Calu3 (cell line): ENCODE measurements around the gene HPD. TPM values are rescaled to one million over a fixed set of nuclear protein-coding genes. Genes with fewer than 3 reads are reported as not detected.

Experiments used
- BruUV-seq: library from RNA; stranded (reverse); fragments of 400-500 nt; replicated peaks from 2 replicates; lab custom pipeline; 2021; lab: Mats Ljungman, UMichigan
- CTCF ChIA-PET: fragments of 300-600 bp; sonication (Branson Sonifier 250); formaldehyde crosslinking; loops from one replicate; lab custom pipeline; 2022; ENCODE audit warnings: antibody characterized with exemption; lab: Charles Lee
- DNase-seq: peaks from one replicate; pipeline ENCODE4 v3.0.0; 2022
- H3K27ac Mint-ChIP-seq: one replicate; pipeline ENCODE4 v1.8.0; 2022; ENCODE audit warnings: mixed read lengths; ENCODE audit not compliant: unreplicated experiment
- H3K27me3 Mint-ChIP-seq: one replicate; pipeline ENCODE4 v1.8.0; 2022; ENCODE audit warnings: mixed read lengths; ENCODE audit not compliant: unreplicated experiment
- H3K36me3 Mint-ChIP-seq: one replicate; pipeline ENCODE4 v1.8.0; 2022; ENCODE audit warnings: mild to moderate bottlenecking, moderate library complexity, mixed read lengths; ENCODE audit not compliant: insufficient read depth, unreplicated experiment
- H3K4me1 Mint-ChIP-seq: one replicate; pipeline ENCODE4 v1.8.0; 2022; ENCODE audit warnings: mild to moderate bottlenecking, low read depth, mixed read lengths; ENCODE audit not compliant: unreplicated experiment
- H3K4me3 Mint-ChIP-seq: one replicate; pipeline ENCODE4 v1.8.0; 2022; ENCODE audit warnings: mild to moderate bottlenecking, low read depth, moderate library complexity, mixed read lengths; ENCODE audit not compliant: unreplicated experiment
- H3K9me3 Mint-ChIP-seq: one replicate; pipeline ENCODE4 v1.8.0; 2022; ENCODE audit warnings: low read depth, mixed read lengths; ENCODE audit not compliant: unreplicated experiment
- intact Hi-C: fragments of 100-400 bp; cut with micrococcal nuclease; formaldehyde crosslinking; loops from one replicate; pipeline ENCODE4 v1.10.0; 2022; ENCODE audit not compliant: unreplicated experiment
- total RNA-seq: library from RNA; stranded (reverse); gene quantifications from 2 replicates; pipeline ENCODE4 v1.2.3, GENCODE V29; 2022
- TF ChIP-seq, protein P1 (sequence below): fragments of 200-600 bp; IDR thresholded peaks from one replicate; pipeline ENCODE4 v1.8.0; 2022; ENCODE audit warnings: antibody characterized with exemption; ENCODE audit not compliant: unreplicated experiment

The HPD gene
- total RNA-seq, 1 experiment from 2014 or later, result not detected

GRCh38 chr12:121837680-121838079 lies 21.0 kb downstream of the HPD start:
- peaks cover 17% of the 10 kb centered on the region for H3K36me3 Mint-ChIP-seq
- BruUV-seq, result no TSS peak
- no peaks in the 10 kb centered on the region for H3K4me1 Mint-ChIP-seq
- H3K9me3 Mint-ChIP-seq, result no peaks in the 10 kb centered on the region
- TF ChIP-seq, protein P1, sequence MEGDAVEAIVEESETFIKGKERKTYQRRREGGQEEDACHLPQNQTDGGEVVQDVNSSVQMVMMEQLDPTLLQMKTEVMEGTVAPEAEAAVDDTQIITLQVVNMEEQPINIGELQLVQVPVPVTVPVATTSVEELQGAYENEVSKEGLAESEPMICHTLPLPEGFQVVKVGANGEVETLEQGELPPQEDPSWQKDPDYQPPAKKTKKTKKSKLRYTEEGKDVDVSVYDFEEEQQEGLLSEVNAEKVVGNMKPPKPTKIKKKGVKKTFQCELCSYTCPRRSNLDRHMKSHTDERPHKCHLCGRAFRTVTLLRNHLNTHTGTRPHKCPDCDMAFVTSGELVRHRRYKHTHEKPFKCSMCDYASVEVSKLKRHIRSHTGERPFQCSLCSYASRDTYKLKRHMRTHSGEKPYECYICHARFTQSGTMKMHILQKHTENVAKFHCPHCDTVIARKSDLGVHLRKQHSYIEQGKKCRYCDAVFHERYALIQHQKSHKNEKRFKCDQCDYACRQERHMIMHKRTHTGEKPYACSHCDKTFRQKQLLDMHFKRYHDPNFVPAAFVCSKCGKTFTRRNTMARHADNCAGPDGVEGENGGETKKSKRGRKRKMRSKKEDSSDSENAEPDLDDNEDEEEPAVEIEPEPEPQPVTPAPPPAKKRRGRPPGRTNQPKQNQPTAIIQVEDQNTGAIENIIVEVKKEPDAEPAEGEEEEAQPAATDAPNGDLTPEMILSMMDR, result no peak
- no peaks in the 10 kb centered on the region for H3K27me3 Mint-ChIP-seq
- intact Hi-C loops, result no loop called here
- no peak overlapping the region for H3K4me3 Mint-ChIP-seq
- CTCF ChIA-PET, result interaction anchor here (0.9 to 1.3 kb wide), 3 partner anchors 18 to 45 kb away, joined by 4 to 6 read pairs (median 5); no protein-coding TSS in a partner anchor
- no peak overlapping the region for H3K27ac Mint-ChIP-seq
- DNase-seq, result no peak

DNA sequence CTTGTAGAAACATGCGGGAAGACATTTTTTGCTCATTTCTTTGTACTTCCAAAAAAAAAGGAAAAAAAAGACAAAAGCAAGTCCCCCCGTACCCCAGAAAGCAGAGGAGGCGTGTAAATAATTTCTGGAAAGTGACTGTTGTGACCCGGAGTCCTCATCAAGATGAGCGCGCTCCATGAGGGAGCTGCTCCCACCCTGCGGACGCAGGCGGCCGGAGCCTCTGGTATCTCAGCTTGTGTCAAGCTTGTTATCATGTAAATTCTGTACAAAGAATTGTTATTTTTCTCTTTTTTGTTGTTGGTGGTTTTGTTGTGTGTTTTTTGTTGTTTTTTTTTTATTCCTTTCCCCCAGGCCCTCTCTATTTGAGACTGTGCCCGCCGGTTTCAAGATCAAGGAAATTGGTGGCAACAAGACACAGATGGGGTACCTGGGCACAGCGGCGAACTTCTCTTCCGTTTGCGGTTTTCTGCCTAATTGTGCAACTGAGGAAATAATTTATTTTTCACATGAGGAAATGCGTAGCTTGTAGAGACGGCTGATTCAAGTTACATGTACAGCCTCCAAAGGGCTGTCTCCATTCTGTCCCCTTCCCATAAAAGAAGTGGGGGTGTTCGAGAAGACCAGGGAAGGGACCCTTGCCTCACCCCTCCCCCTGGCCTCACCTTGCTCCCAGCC lies 27.0 kb downstream of the HPD start:
- BruUV-seq, result TSS peak; percentile 10
- H3K9me3 Mint-ChIP-seq, result no peaks in the 10 kb centered on the region
- H3K27ac Mint-ChIP-seq, result no peak overlapping the region
- DNase-seq, result no peak
- H3K27me3 Mint-ChIP-seq, result no peaks in the 10 kb centered on the region
- CTCF ChIA-PET, result no interaction called here
- no peaks in the 10 kb centered on the region for H3K4me1 Mint-ChIP-seq
- peaks cover 44% of the 10 kb centered on the region for H3K36me3 Mint-ChIP-seq
- intact Hi-C loops, result no loop called here
- no peak overlapping the region for H3K4me3 Mint-ChIP-seq
- TF ChIP-seq, protein P1, result no peak

DNA sequence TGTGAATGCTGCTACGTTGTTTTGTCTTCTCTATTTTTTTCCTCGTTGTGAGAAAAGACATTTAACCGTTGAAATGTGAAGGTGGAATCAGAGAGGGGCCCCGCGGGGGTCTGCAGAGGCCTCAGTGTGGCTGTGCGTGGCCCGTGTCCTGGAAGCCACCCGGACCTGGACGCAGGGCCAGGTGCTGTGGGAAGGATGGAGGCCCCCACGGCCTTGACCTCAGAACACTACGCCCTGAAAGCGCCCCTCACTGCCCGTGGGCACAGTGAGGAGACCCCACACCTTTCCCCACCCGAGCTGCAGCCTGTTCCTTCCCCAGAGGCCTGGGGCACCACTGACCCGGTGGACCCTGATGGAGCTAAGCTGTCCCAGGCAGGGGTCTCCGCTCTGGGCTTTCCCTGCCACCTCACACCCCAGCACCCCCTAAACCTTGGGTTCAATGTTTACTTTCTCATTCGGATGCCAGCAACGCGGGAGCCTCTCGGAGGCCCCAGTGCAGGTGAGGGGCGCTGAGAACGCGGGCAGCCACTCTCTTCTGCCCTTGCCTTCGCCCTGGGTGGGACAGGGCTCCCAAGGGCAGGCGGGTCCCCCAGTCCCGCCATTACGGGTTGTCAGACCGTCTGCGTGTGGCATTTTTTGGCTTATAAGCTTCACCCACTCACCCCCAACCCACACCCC lies 27.9 kb downstream of the HPD start:
- TF ChIP-seq, protein P1, result no peak
- H3K4me3 Mint-ChIP-seq, result no peak overlapping the region
- H3K27me3 Mint-ChIP-seq, result no peaks in the 10 kb centered on the region
- H3K27ac Mint-ChIP-seq, result no peak overlapping the region
- CTCF ChIA-PET, result no interaction called here
- H3K4me1 Mint-ChIP-seq, result no peaks in the 10 kb centered on the region
- DNase-seq, result no peak
- H3K36me3 Mint-ChIP-seq, result peaks cover 52% of the 10 kb centered on the region
- no peaks in the 10 kb centered on the region for H3K9me3 Mint-ChIP-seq
- intact Hi-C loops, result no loop called here
- BruUV-seq, result no TSS peak

- Mint-ChIP-seq H3K27ac (no peak overlapping the region), H3K4me3 (no peak overlapping the region), H3K36me3 (peaks cover 57% of the 10 kb centered on the region), H3K9me3 (no peaks in the 10 kb centered on the region), H3K4me1 (no peaks in the 10 kb centered on the region), H3K27me3 (no peaks in the 10 kb centered on the region)
- intact Hi-C loops, result no loop called here
- TF ChIP-seq, protein P1, result no peak
- CTCF ChIA-PET, result no interaction called here
- no peak for DNase-seq
- no TSS peak for BruUV-seq
Observed at GRCh38 chr12:121830134-121830533, 28.5 kb downstream of the HPD start.
